DMS79 (cell line): Measurements from ENCODE around the gene GPR17.

ENCODE experiments used
- DNase-seq: peaks from one replicate; lab custom pipeline; 2025; lab: John Stamatoyannopoulos, UW

GPR17 gene

GRCh38 chr2:127671557-127672302 is 25.8 kb downstream of the GPR17 start:
- no peak for DNase-seq

- no peak for DNase-seq
Observed at GRCh38 chr2:127672341-127673224, 26.6 kb downstream of the GPR17 start.

GRCh38 chr2:127673291-127674069 is 27.5 kb downstream of the GPR17 start:
- DNase-seq, result no peak

GRCh38 chr2:127674241-127675209 is 28.6 kb downstream of the GPR17 start:
- DNase-seq, result no peak

- DNase-seq, result no peak
Observed at GRCh38 chr2:127675331-127676261, 29.6 kb downstream of the GPR17 start, which contains the start of gene LIMS2. Gene LIMS2, minus strand, starts transcription at chr2:127675530. Its CDS starts 506 bp downstream, at chr2:127675024.

GRCh38 chr2:127676906-127677305 is 31.0 kb downstream of the GPR17 start:
- no peak for DNase-seq

- DNase-seq, result no peak
Observed at GRCh38 chr2:127678531-127678930, 32.6 kb downstream of the GPR17 start.

GRCh38 chr2:127678991-127679390 is 33.0 kb downstream of the GPR17 start:
- DNase-seq, result no peak

- no peak for DNase-seq
Observed at GRCh38 chr2:127679680-127680361, 33.9 kb downstream of the GPR17 start.

- DNase-seq, result no peak
Observed at GRCh38 chr2:127680706-127681287, 34.8 kb downstream of the GPR17 start.

GRCh38 chr2:127681288-127681804 is 35.4 kb downstream of the GPR17 start:
- no peak for DNase-seq

- DNase-seq, result no peak
Observed at GRCh38 chr2:127681976-127682857, 36.3 kb downstream of the GPR17 start.

- no peak for DNase-seq
Observed at GRCh38 chr2:127683056-127683455, 37.1 kb downstream of the GPR17 start.

- DNase-seq, result no peak
Observed at GRCh38 chr2:127683757-127684156, 37.8 kb downstream of the GPR17 start.

GRCh38 chr2:127685410-127686080 is 39.6 kb downstream of the GPR17 start:
- DNase-seq, result no peak

GRCh38 chr2:127688405-127688804 is 42.5 kb downstream of the GPR17 start:
- DNase-seq, result no peak

GRCh38 chr2:127690696-127691095 is 44.7 kb downstream of the GPR17 start:
- no peak for DNase-seq
